ENCODE measurements around the gene C10orf90. TPM values are rescaled to one million over a fixed set of nuclear protein-coding genes. Genes with fewer than 3 reads are reported as not detected.

The C10orf90 gene
- total and polyA plus RNA-seq, 4 donors = 0.05 to 0.25 TPM; not detected in 2

- no peak for DNase-seq (ENCODE audit: low spot score)
- H3K4me1 ChIP-seq (ENCODE audit: control insufficient read depth in 4 of 4, insufficient read depth in 4 of 4, low read length in 3 of 4) = no peaks in the 10 kb centered on the region
- no peaks in the 10 kb centered on the region for H3K27me3 ChIP-seq (ENCODE audit: control insufficient read depth in 4 of 4, insufficient read depth in 4 of 4, low read length in 3 of 4)
- WGBS = 23% methylated on average over 5 of the region's 5 CpGs
- H3K9ac ChIP-seq (ENCODE audit: low read depth in 1 of 2, low read length in 2 of 2) = no peak overlapping the region
- no peak overlapping the region for H3K4me3 ChIP-seq (ENCODE audit: low read depth in 1 of 3, low read length in 3 of 3)
- no peaks in the 10 kb centered on the region for H3K36me3 ChIP-seq (ENCODE audit: control insufficient read depth in 4 of 4, insufficient read depth in 3 of 4, low read depth in 1 of 4, low read length in 3 of 4)
- H3K27ac ChIP-seq (ENCODE audit: low read depth in 1 of 2, low read length in 2 of 2) = no peak overlapping the region
- TF ChIP-seq FOXA1 (IDR thresholded peaks at IDR 0.05) (no peak), CTCF (IDR thresholded peaks at IDR 0.05; ENCODE audit: low read depth, low read length, missing input control) (no peak), EGR1 (IDR thresholded peaks at IDR 0.05; ENCODE audit: low read depth in 2 of 2) (no peak), NR2F2 (IDR thresholded peaks at IDR 0.05) (no peak), TAF1 (conservative IDR thresholded peaks at IDR 0.05) (no peak), HNF4A (conservative IDR thresholded peaks at IDR 0.05) (no peak), SP1 (IDR thresholded peaks at IDR 0.05) (no peak), GABPA (IDR thresholded peaks at IDR 0.05 in 1 of 2, conservative IDR thresholded peaks at IDR 0.05 in 1 of 2) (no peak), FOXA2 (IDR thresholded peaks at IDR 0.05) (no peak), HNF4G (IDR thresholded peaks at IDR 0.05) (no peak)
- peaks cover 0 to 4% (median 0%) of the 10 kb centered on the region in 4 donors for H3K9me3 ChIP-seq (ENCODE audit: control insufficient read depth in 4 of 4, low read length in 3 of 4)
Measured at GRCh38 chr10:126434235-126434634, 236.3 kb downstream of the C10orf90 start.

GRCh38 chr10:126433351-126433750, 237.1 kb downstream of the C10orf90 start:
- TF ChIP-seq EGR1 (IDR thresholded peaks at IDR 0.05; ENCODE audit: low read depth in 2 of 2) = no peak
- TF ChIP-seq HNF4G (IDR thresholded peaks at IDR 0.05) = no peak
- TF ChIP-seq CTCF (IDR thresholded peaks at IDR 0.05; ENCODE audit: low read depth, low read length, missing input control) = no peak
- TF ChIP-seq ZBTB33 (IDR thresholded peaks at IDR 0.05) = no peak
- TF ChIP-seq MAX (IDR thresholded peaks at IDR 0.05) = no peak
- no peak for TF ChIP-seq RXRA (IDR thresholded peaks at IDR 0.05)
- TF ChIP-seq YY1 (IDR thresholded peaks at IDR 0.05) = no peak
- no peak for TF ChIP-seq SP1 (IDR thresholded peaks at IDR 0.05)
- no peak for TF ChIP-seq JUND (IDR thresholded peaks at IDR 0.05)
- TF ChIP-seq FOXA2 (IDR thresholded peaks at IDR 0.05) = no peak
- TF ChIP-seq NR2F2 (IDR thresholded peaks at IDR 0.05) = no peak
- TF ChIP-seq REST (IDR thresholded peaks at IDR 0.05) = no peak
- no peak for TF ChIP-seq FOXA1 (IDR thresholded peaks at IDR 0.05)
- no peak for TF ChIP-seq TAF1 (conservative IDR thresholded peaks at IDR 0.05)
- H3K27me3 ChIP-seq (ENCODE audit: control insufficient read depth in 4 of 4, insufficient read depth in 4 of 4, low read length in 3 of 4) = no peaks in the 10 kb centered on the region
- 70% methylated on average over 5 of the region's 5 CpGs for WGBS
- no peak overlapping the region for H3K4me3 ChIP-seq (ENCODE audit: low read depth in 1 of 3, low read length in 3 of 3)
- H3K4me1 ChIP-seq (ENCODE audit: control insufficient read depth in 4 of 4, insufficient read depth in 4 of 4, low read length in 3 of 4) = no peaks in the 10 kb centered on the region
- H3K9ac ChIP-seq (ENCODE audit: low read depth in 1 of 2, low read length in 2 of 2) = no peak overlapping the region
- no peak for DNase-seq (ENCODE audit: low spot score)
- H3K9me3 ChIP-seq (ENCODE audit: control insufficient read depth in 4 of 4, low read length in 3 of 4) = no peaks in the 10 kb centered on the region
- H3K27ac ChIP-seq (ENCODE audit: low read depth in 1 of 2, low read length in 2 of 2) = no peak overlapping the region
- H3K36me3 ChIP-seq (ENCODE audit: control insufficient read depth in 4 of 4, insufficient read depth in 3 of 4, low read depth in 1 of 4, low read length in 3 of 4) = no peaks in the 10 kb centered on the region

Data from liver (tissue), 9 donors.